Left ventricle myocardium inferior (tissue), 1 donor: Measurements from ENCODE around the gene NEXN. TPM values are rescaled to one million over a fixed set of nuclear protein-coding genes. Genes with fewer than 3 reads are reported as not detected.
"Not testable (repeated sequence)": the region's sequence is repeated elsewhere in the genome, so short reads cannot be mapped to it uniquely, and the experiment has no call there.

Experiments
- DNase-seq: peaks from one replicate; pipeline ENCODE4 v3.0.0-alpha.2; 2020
- H3K27ac ChIP-seq: fragments of 200-600 bp; replicated peaks from 2 replicates; pipeline ENCODE4 v1.8.0; 2021
- H3K27me3 ChIP-seq: fragments of 200-600 bp; 2 replicates; pipeline ENCODE4 v1.8.0; 2021; ENCODE audit warnings: low read depth
- H3K36me3 ChIP-seq: fragments of 200-600 bp; 2 replicates; pipeline ENCODE4 v1.8.0; 2021
- H3K4me1 ChIP-seq: fragments of 200-600 bp; 2 replicates; pipeline ENCODE4 v1.8.0; 2021
- H3K4me3 ChIP-seq: fragments of 200-600 bp; 2 replicates; pipeline ENCODE4 v1.8.0; 2021; ENCODE audit warnings: mild to moderate bottlenecking, moderate library complexity
- H3K9me3 ChIP-seq: fragments of 200-600 bp; replicated peaks from 2 replicates; pipeline ENCODE4 v1.8.0; 2021
- intact Hi-C: fragments of 100-400 bp; cut with micrococcal nuclease; formaldehyde crosslinking; loops from one replicate; pipeline ENCODE4 v1.11.0; 2022
- total RNA-seq: library from RNA; stranded (reverse); fragmentation: NEBNext Ultra II Directional; extraction: Animal tissue kit (Norgen Biotek cat#: 25700); gene quantifications from one replicate; pipeline ENCODE4 v1.2.1, GENCODE V29; 2021
- TF ChIP-seq, protein P1 (sequence below): fragments of 200-600 bp; IDR thresholded peaks from 2 replicates; pipeline ENCODE4 v1.8.0; 2021; ENCODE audit warnings: antibody characterized with exemption, mild to moderate bottlenecking, borderline replicate concordance
- donor health status: DM: no; HTN: yes; CAD: no; lungs with severe emphysema.

Gene NEXN
- total RNA-seq, 1 donor from 2014 or later, result 391 TPM

DNA sequence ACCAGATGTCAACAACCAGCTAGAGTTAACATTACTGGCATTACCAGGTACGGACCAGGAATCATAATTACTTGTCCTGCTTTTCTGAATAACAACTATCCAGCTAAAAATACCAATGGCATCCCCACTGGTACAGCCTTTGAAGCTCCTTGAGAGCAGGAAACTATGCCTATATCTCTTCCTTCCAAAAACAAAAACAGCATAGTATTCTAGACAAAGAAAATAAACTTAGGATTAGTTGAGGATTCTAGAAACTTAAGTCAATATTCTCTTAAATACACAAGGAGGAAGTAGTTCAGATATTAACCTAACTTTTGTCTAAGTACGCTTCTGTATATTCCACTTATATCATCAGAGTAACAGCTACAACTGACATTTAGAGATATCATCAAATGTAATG lies 87.5 kb downstream of the NEXN start:
- H3K27ac ChIP-seq, result peak overlapping the region; percentile 12
- peak overlapping the region; percentile 75 for H3K4me3 ChIP-seq

DNA sequence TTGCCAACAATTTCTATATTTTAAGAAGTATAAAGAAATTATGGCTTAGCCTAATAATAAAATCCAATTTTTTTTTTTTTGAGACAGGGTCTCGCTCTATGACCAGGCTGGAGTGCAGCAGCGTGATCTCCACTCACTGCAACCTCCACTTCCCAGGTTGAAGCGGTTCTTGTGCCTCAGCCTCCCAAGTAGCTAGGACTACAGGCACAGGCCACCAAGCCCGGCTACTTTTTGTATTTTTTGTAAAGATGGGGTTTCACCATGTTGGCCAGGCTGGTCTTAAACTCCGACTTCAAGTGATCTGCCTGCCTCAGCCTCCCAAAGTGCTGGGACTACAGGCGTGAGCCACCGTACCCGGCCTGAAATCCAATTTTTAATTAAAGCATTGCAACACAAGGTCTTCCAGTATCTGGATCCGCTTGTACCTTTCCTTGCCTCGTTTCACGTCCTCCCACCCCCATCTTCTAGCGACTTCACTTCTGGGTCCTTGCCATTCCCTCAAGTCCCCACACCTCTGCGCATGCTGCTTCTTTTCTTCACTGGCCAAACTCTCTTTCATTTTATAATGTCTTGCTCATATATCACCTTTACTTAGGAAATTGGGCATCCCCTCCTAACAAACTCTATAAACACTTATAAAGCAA lies 88.1 kb downstream of the NEXN start:
- peak overlapping the region; percentile 75 for H3K4me3 ChIP-seq
- H3K9me3 ChIP-seq, result no peaks in the 10 kb centered on the region
- H3K27ac ChIP-seq, result peak overlapping the region; percentile 99
- peaks cover 14% of the 10 kb centered on the region for H3K36me3 ChIP-seq
- peaks cover 83% of the 10 kb centered on the region for H3K4me1 ChIP-seq
- DNase-seq, result no peak
- H3K27me3 ChIP-seq, result no peaks in the 10 kb centered on the region
- TF ChIP-seq, protein P1, sequence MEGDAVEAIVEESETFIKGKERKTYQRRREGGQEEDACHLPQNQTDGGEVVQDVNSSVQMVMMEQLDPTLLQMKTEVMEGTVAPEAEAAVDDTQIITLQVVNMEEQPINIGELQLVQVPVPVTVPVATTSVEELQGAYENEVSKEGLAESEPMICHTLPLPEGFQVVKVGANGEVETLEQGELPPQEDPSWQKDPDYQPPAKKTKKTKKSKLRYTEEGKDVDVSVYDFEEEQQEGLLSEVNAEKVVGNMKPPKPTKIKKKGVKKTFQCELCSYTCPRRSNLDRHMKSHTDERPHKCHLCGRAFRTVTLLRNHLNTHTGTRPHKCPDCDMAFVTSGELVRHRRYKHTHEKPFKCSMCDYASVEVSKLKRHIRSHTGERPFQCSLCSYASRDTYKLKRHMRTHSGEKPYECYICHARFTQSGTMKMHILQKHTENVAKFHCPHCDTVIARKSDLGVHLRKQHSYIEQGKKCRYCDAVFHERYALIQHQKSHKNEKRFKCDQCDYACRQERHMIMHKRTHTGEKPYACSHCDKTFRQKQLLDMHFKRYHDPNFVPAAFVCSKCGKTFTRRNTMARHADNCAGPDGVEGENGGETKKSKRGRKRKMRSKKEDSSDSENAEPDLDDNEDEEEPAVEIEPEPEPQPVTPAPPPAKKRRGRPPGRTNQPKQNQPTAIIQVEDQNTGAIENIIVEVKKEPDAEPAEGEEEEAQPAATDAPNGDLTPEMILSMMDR, result no peak
- intact Hi-C loops, result loop anchor here (5.0 kb wide), 1 partner anchor 136 kb away; no protein-coding TSS in a partner anchor

More for the DNA sequence above, 87.5 kb downstream of the NEXN start:
- Histone ChIP-seq H3K9me3 (no peaks in the 10 kb centered on the region), H3K27me3 (no peaks in the 10 kb centered on the region), H3K4me1 (peaks cover 81% of the 10 kb centered on the region), H3K36me3 (peaks cover 11% of the 10 kb centered on the region)
- no peak for DNase-seq
- intact Hi-C loops, result loop anchor here (5.0 kb wide), 1 partner anchor 136 kb away; no protein-coding TSS in a partner anchor
- TF ChIP-seq, protein P1, result no peak

DNA sequence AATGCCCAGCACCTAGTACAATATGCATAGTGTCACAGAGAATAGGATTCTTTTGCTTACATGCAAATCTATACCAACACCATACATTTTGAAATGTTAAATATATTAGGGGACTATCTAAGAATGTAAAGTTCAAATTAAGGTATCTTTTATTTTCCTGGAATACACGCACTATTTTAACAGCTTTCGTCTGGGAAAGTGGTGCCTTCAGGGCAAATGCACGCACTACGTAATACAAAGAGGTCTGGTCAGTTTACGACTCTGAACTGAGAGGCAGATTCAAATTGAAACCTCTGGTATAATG lies 89.5 kb downstream of the NEXN start:
- intact Hi-C loops, result loop anchor here (2.0 to 5.0 kb wide), 2 partner anchors 27 to 134 kb away; partner anchors contain the start of gene DNAJB4
- TF ChIP-seq, protein P1, result no peak
- Histone ChIP-seq H3K9me3 (no peaks in the 10 kb centered on the region), H3K4me3 (peak overlapping the region; percentile 75), H3K27ac (peak overlapping the region; percentile 99), H3K27me3 (no peaks in the 10 kb centered on the region), H3K4me1 (peaks cover 75% of the 10 kb centered on the region), H3K36me3 (peaks cover 17% of the 10 kb centered on the region)
- no peak for DNase-seq

DNA sequence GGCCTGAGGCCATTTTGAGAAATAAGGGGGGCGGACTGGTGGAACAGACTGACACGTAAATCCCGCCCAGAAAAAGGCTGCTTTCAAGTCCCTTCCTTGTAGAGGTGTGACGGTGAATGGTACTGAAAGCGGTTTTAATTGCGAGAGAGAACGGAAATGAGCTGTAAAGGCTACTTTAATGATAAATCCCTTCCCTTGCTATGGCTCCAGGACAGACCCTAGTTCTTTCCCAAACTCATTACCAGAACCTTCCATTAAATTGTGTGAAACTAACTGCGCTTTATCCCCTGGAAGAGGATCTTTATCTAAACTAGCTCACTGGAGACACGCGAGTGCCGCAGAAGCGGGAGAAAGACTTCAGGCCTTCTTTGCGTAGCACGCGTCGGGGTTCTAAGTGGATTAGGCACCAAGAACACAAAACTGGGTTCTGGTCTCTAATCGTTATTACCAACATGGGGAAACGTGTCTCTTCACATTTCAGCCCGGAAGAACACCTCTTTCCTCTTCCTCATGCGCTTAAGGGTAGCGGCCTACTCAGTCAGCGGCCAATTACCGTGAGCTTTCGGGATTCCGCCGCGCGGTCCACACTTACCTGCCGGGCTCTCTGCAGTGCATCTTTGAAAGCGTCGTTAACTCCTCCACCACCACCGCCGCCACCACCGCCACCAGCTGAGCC lies 90.0 kb downstream of the NEXN start:
- no peaks in the 10 kb centered on the region for H3K27me3 ChIP-seq
- peak overlapping the region; percentile 99 for H3K27ac ChIP-seq
- H3K4me1 ChIP-seq, result peaks cover 70% of the 10 kb centered on the region
- TF ChIP-seq, protein P1, result no peak
- no peak for DNase-seq
- H3K4me3 ChIP-seq, result peak overlapping the region; percentile 75
- intact Hi-C loops, result loop anchor here (2.0 to 5.0 kb wide), 2 partner anchors 26 to 134 kb away; partner anchors contain the start of gene DNAJB4
- H3K9me3 ChIP-seq, result no peaks in the 10 kb centered on the region
- peaks cover 17% of the 10 kb centered on the region for H3K36me3 ChIP-seq

DNA sequence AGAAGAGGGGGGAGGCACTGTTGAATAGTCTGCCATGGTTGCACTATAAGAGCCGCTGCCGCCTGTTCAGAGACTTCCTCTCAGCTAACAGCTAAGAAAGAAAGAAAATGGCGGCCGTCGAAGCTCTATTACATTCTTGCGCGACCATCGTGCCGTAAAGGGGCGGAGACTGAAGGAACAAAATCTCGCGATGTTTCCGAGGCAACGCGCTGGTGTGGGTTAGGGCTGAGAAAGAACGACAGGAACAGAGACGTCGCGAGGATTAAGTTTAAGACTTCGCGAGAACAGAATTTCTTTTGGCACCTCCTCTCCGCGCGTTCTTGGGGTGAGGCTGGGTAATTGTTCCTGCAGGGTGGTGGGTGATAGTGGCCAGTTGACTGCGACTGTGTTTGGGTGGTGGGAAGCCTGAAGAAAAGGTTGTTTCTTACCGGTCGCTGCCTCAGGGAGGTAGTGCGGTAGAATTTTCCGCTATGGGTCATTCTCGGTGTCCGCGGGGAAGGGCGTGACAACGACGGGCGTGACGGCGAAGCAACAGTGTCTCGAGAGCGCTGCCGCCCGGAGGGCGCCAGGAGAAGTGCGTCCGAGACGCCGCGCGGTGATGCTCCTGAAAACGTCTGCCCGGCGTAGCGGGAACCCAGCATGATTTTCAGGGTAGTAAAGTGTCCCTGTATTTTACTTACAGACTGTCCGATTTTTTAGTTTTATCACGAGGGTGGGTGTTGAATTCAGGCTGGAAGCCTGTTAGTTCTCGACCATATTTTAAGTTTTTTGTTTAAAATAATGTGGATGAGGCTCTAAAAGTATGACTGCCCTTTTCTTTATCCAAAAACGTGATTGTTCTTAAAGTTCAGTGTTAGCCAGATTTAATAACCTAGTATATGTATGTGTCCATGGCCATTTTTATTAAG lies 90.8 kb downstream of the NEXN start, which contains the start of gene FUBP1:
Gene FUBP1 (minus strand): TSS at position 104 of the 908 bp plus-strand sequence. CDS start 68 bp downstream, at position 36.
- H3K4me1 ChIP-seq, result peaks cover 72% of the 10 kb centered on the region
- peak; percentile 91 for DNase-seq
- intact Hi-C loops, result loop anchor here (2.0 to 5.0 kb wide), 2 partner anchors 26 to 133 kb away; partner anchors contain the start of gene DNAJB4
- H3K9me3 ChIP-seq, result no peaks in the 10 kb centered on the region
- TF ChIP-seq, protein P1, result peak; percentile 88
- peak within 1 kb of the TSS; percentile 99 for H3K27ac ChIP-seq
- H3K36me3 ChIP-seq, result peaks cover 14% of the 10 kb centered on the region
- H3K4me3 ChIP-seq, result peak within 1 kb of the TSS; percentile 75
- H3K27me3 ChIP-seq, result no peaks in the 10 kb centered on the region

DNA sequence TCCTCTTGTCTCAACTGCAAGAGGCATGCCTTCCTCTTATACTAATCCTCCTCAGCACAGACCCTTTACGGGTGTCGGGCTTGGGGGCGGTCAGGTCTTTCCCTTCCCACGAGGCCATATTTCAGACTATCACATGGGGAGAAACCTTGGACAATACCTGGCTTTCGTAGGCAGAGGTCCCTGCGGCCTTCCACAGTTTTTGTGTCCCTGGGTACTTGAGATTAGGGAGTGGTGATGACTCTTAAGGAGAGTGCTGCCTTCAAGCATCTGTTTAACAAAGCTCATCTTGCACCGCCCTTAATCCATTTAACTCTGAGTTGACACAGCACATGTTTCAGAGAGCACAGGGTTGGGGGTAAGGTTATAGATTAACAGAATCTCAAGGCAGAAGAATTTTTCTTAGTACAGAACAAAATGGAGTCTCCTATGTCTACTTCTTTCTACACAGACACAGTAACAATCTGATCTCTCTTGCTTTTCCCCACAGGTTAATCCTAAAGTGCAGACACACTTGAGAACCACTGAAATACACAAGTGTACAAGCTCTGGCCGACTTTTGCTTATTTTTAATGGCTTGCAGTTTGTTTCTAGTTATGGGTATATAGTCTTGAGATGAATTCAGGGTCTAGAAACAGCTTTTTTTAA lies 95.0 kb downstream of the NEXN start:
- intact Hi-C loops, H3K27me3 ChIP-seq, H3K36me3 ChIP-seq, H3K9me3 ChIP-seq, H3K4me3 ChIP-seq, DNase-seq: not testable (repeated sequence)
- Histone ChIP-seq H3K4me1 (peaks cover 66% of the 10 kb centered on the region), H3K27ac (peak overlapping the region; percentile 56)
